ENCODE results near the gene MORN3. TPM values are rescaled to one million over a fixed set of nuclear protein-coding genes. Genes with fewer than 3 reads are reported as not detected.

The MORN3 gene, protein sequence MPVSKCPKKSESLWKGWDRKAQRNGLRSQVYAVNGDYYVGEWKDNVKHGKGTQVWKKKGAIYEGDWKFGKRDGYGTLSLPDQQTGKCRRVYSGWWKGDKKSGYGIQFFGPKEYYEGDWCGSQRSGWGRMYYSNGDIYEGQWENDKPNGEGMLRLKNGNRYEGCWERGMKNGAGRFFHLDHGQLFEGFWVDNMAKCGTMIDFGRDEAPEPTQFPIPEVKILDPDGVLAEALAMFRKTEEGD
- 0.20 and 0.37 TPM in 2 replicates for total RNA-seq

DNA sequence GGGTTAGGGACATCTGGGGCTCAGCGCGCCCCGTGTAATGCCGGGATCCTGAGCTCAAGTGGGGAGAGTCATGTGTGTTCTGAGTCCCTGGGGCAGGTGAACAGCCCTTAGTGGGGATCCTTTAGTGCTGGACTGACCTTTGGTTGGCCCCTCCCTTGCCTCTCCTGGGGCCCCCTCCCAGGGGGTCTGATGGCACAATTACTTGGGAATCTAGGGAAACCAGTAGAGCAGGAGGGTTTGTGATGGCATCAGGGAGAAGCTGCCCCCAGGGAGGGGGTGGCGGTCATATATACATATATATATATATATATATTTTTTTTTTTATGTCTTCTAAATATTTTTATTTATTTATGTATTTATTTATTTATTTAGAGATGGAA, at the start of gene MORN3:
MORN3 (minus strand) TSS at position 134 of the 380 bp plus-strand sequence. CDS start 171 bp downstream, outside the sequence.

DNA sequence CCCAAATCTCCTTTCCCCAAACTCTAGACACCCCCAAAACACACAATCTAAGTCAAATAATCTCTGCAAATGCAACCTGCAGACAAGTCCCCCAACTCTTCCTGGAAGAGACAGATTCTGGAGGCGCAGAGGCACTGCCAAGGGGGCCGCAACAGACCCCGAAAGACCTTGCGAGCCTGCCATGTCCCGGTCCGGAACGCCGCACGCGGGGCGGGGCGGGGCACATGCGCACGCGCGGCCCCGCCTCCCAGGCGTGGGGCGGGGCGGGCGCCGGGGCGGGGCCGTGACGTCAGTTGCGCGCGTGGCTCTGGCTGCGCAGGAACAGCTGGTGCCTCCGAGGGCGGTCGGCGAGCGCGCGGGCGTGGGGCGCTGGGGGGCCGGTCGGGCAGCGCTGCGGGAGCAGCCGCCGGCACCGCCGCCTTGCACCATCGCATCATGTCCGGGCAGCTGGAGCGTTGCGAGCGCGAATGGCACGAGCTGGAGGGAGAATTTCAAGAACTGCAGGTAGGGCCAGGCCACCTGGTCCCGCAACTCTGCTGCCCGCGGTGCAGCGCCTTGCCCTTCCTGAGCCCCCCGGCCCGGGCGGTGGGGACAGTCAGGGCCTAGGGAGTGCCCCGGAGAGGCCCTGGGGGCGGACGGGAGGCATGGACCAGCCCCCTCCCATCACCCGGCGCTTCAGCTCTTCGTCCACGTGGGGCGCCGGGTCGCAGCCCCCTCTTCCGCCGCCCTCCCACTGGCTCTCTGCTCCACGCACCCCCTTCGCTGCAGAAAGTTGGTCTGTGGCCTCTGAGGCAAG, 43.2 kb upstream of the MORN3 start, which contains the start of gene TMEM120B:
TMEM120B (plus strand) TSS at position 292 of the 796 bp plus-strand sequence; CDS start at position 436, 144 bp downstream.

DNA sequence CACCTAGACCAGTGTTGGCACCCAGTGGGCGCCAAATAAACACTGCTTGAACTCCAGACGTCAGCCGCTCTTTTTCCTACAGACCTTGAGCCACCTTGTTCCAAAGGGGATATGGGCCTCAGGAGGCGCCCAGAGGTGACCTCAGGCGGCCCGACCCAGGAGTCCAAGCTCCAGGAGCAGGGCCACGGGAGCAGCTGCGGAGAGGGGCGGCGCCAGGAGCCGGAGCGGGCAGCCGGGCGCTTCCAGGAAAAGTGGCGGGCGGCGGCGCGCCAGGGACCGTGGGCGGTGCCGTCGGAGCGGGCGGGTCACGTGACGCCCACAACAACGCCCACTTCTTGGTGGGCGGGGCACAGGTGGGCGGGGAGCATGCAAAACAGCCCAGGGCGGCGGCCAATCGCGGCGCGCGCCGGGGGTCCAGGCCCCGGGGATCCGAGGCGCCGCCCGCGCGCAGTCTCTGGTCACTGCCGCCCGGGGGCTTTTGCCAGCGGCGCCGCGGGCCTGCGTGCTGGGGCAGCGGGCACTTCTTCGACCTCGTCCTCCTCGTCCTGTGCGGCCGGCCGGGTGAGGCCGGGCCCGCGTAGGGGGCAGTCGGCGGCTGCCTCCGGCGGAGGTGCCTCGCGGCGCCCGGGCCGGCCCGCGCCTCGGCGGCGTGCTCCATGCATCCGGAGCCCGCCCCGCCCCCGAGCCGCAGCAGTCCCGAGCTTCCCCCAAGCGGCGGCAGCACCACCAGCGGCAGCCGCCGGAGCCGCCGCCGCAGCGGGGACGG, 43.2 kb downstream of the MORN3 start, which contains the start of gene ORAI1:
ORAI1 (plus strand) TSS at position 444 of the 766 bp plus-strand sequence.

Small RNAs within 50 kb of the gene (small RNA-seq; reads per million reads assigned to genes)
- not detected for gene RNU6-1004P

Other genes starting within 250 kb of the MORN3 start
- 27.8 and 29.4 TPM in 2 replicates for gene KDM2B, start 88.6 kb downstream of the MORN3 start, total RNA-seq
- 12.9 and 14.7 TPM in 2 replicates for gene ORAI1, start 43.1 kb downstream of the MORN3 start, total RNA-seq
- gene TMEM120B, start 43.1 kb upstream of the MORN3 start, total RNA-seq = 7.3 and 10.9 TPM in 2 replicates
- gene RHOF, start 124.0 kb upstream of the MORN3 start, total RNA-seq = 4.8 and 6.3 TPM in 2 replicates
- 3.7 and 4.7 TPM in 2 replicates for gene SETD1B, start 134.4 kb upstream of the MORN3 start, total RNA-seq
- gene HPD, start 189.2 kb upstream of the MORN3 start, total RNA-seq = 0.39 and 1.5 TPM in 2 replicates
- gene PSMD9, start 219.1 kb upstream of the MORN3 start, total RNA-seq = 45.6 and 46.5 TPM in 2 replicates
- 1.8 and 2.6 TPM in 2 replicates for gene CFAP251, start 248.9 kb upstream of the MORN3 start, total RNA-seq